HEK293 (cell line): ENCODE data around the gene PKMYT1.

Experiments used
- CTCF ChIA-PET: fragments of 350-600 bp; formaldehyde crosslinking; extraction: SDS; loops from one replicate; lab custom pipeline; 2021; ENCODE audit warnings: antibody characterized with exemption; lab: Yijun Ruan, JAX
- POLR2A ChIA-PET: fragments of 300-600 bp; formaldehyde crosslinking; extraction: SDS; loops from one replicate; lab custom pipeline; 2020; ENCODE audit warnings: antibody characterized with exemption, inconsistent platforms; lab: Yijun Ruan, JAX
- H3K27ac ChIP-seq: fragments of 200-500 bp; sonication (Bioruptor generic); 2 replicates; pipeline ENCODE4 v1.5.1; 2014; ENCODE audit warnings: low read depth, low read length, control low read depth, inconsistent platforms; ENCODE audit errors: extremely low read depth
- H3K36me3 ChIP-seq, 2 experiments: fragments of 200-500 bp in 1 of 2; sonication (Bioruptor generic) in 1 of 2; 1 replicate in 1 of 2; 2 replicates in 1 of 2; pipeline ENCODE4 v1.5.1; 2014 to 2017; ENCODE audit warnings: inconsistent platforms in 2 of 2, low read length in 2 of 2; ENCODE audit not compliant: control insufficient read depth in 2 of 2, insufficient read depth in 1 of 2
- H3K4me1 ChIP-seq: fragments of 200-500 bp; sonication (Bioruptor generic); 2 replicates; pipeline ENCODE4 v1.5.1; 2014; ENCODE audit warnings: mild to moderate bottlenecking, low read length, inconsistent platforms; ENCODE audit not compliant: control insufficient read depth, insufficient read depth
- H3K4me3 ChIP-seq: 2 replicates; pipeline ENCODE4 v1.5.1; 2011; ENCODE audit warnings: low read depth, mild to moderate bottlenecking, control low read depth, low read length, moderate library complexity
- H3K9me3 ChIP-seq: fragments of 200-500 bp; sonication (Bioruptor generic); 2 replicates; pipeline ENCODE4 v1.5.1; 2014; ENCODE audit warnings: low read depth, low read length, inconsistent platforms; ENCODE audit not compliant: control insufficient read depth, insufficient read depth
- ZBTB21 ChIP-seq: fragments of 450-650 bp; formaldehyde crosslinking; IDR thresholded peaks from 2 replicates; pipeline ENCODE4 v1.5.1; 2017; ENCODE audit warnings: missing biosample characterization, missing genetic modification characterization
- ZEB2 ChIP-seq: fragments of 450-650 bp; formaldehyde crosslinking; IDR thresholded peaks from 2 replicates; pipeline ENCODE4 v1.5.1; 2016; ENCODE audit warnings: missing biosample characterization, missing genetic modification characterization
- ZFP37 ChIP-seq: fragments of 450-650 bp; formaldehyde crosslinking; IDR thresholded peaks from 2 replicates; pipeline ENCODE4 v1.5.1; 2016; ENCODE audit warnings: missing biosample characterization, missing genetic modification characterization
- ZNF16 ChIP-seq: fragments of 450-650 bp; formaldehyde crosslinking; IDR thresholded peaks from 2 replicates; pipeline ENCODE4 v1.5.1; 2016; ENCODE audit warnings: low read depth, missing biosample characterization, missing genetic modification characterization
- ZNF175 ChIP-seq: fragments of 450-650 bp; formaldehyde crosslinking; IDR thresholded peaks from 2 replicates; pipeline ENCODE4 v1.5.1; 2016; ENCODE audit warnings: missing biosample characterization, missing genetic modification characterization
- ZNF214 ChIP-seq: fragments of 450-650 bp; formaldehyde crosslinking; IDR thresholded peaks from 2 replicates; pipeline ENCODE4 v1.5.1; 2017; ENCODE audit warnings: missing biosample characterization, mild to moderate bottlenecking, missing genetic modification characterization, borderline replicate concordance
- ZNF266 ChIP-seq: fragments of 450-650 bp; formaldehyde crosslinking; IDR thresholded peaks from 2 replicates; pipeline ENCODE4 v1.5.1; 2016; ENCODE audit warnings: missing biosample characterization, missing genetic modification characterization, low read depth
- ZNF416 ChIP-seq: fragments of 450-650 bp; formaldehyde crosslinking; IDR thresholded peaks from 2 replicates; pipeline ENCODE4 v1.5.1; 2016; ENCODE audit warnings: missing biosample characterization, missing genetic modification characterization
- ZNF544 ChIP-seq: fragments of 450-650 bp; formaldehyde crosslinking; IDR thresholded peaks from 2 replicates; pipeline ENCODE4 v1.5.0; 2017; ENCODE audit warnings: missing biosample characterization, missing genetic modification characterization
- ZNF600 ChIP-seq: fragments of 450-650 bp; formaldehyde crosslinking; IDR thresholded peaks from 2 replicates; pipeline ENCODE4 v1.5.1; 2016; ENCODE audit warnings: missing biosample characterization, missing genetic modification characterization
- ZNF660 ChIP-seq: fragments of 450-650 bp; IDR thresholded peaks from 2 replicates; pipeline ENCODE4 v1.5.1; 2018; ENCODE audit warnings: missing biosample characterization, mild to moderate bottlenecking, missing genetic modification characterization
- ZNF677 ChIP-seq: fragments of 450-650 bp; IDR thresholded peaks from 2 replicates; pipeline ENCODE4 v1.5.0; 2018; ENCODE audit warnings: missing biosample characterization, mild to moderate bottlenecking, missing genetic modification characterization, moderate library complexity
- ZNF776 ChIP-seq: fragments of 450-650 bp; formaldehyde crosslinking; IDR thresholded peaks from 2 replicates; pipeline ENCODE4 v1.5.0; 2017; ENCODE audit warnings: missing biosample characterization, missing genetic modification characterization, borderline replicate concordance
- TF ChIP-seq, protein P1 (sequence below): IDR thresholded peaks from 2 replicates; pipeline ENCODE4 v1.6.1; 2011; ENCODE audit warnings: mild to moderate bottlenecking, low read depth, low read length, borderline replicate concordance
- TF ChIP-seq, protein P2 (sequence below): fragments of 450-650 bp; formaldehyde crosslinking; IDR thresholded peaks from 2 replicates; pipeline ENCODE4 v1.5.1; 2017; ENCODE audit warnings: missing biosample characterization, missing genetic modification characterization
- TF ChIP-seq, protein P3 (sequence below): fragments of 450-650 bp; formaldehyde crosslinking; IDR thresholded peaks from 2 replicates; pipeline ENCODE4 v1.5.1; 2016; ENCODE audit warnings: missing biosample characterization, missing genetic modification characterization
- TF ChIP-seq, protein P4 (sequence below): fragments of 450-650 bp; formaldehyde crosslinking; IDR thresholded peaks from 2 replicates; pipeline ENCODE4 v1.5.1; 2016; ENCODE audit warnings: missing biosample characterization, missing genetic modification characterization

The PKMYT1 gene

DNA sequence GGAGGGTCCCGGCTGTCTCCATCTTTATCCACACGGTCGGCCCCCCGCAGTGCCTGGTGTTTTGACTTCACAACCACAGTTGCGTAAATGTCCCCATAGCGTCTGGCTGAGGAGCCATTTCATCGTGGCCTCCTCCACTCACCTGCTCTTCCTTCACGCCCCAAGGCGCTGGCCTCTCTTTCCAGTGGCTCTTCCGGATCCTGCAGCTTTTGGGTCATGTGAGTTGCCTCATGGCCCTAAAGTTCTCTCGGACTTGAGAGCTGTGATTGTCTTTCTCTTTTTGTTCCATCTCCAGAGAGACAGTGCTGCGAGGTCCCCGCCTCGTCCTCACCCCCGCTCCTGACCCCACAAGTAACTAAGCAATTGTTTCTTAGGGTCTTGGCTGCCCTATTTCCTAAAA lies 45.8 kb downstream of the PKMYT1 start:
- CTCF ChIA-PET: interaction anchor here (0.6 to 1.1 kb wide), 2 partner anchors 15 to 738 kb away, joined by 3 to 4 read pairs; no protein-coding TSS in a partner anchor
- H3K9me3 ChIP-seq: no peaks in the 10 kb centered on the region
- H3K36me3 ChIP-seq: peaks cover 4 to 77% of the 10 kb centered on the region in 2 experiments; a peak in 2 of 3 replicates
- TF ChIP-seq, protein P1, sequence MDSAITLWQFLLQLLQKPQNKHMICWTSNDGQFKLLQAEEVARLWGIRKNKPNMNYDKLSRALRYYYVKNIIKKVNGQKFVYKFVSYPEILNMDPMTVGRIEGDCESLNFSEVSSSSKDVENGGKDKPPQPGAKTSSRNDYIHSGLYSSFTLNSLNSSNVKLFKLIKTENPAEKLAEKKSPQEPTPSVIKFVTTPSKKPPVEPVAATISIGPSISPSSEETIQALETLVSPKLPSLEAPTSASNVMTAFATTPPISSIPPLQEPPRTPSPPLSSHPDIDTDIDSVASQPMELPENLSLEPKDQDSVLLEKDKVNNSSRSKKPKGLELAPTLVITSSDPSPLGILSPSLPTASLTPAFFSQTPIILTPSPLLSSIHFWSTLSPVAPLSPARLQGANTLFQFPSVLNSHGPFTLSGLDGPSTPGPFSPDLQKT: no peak
- TF ChIP-seq, protein P2, sequence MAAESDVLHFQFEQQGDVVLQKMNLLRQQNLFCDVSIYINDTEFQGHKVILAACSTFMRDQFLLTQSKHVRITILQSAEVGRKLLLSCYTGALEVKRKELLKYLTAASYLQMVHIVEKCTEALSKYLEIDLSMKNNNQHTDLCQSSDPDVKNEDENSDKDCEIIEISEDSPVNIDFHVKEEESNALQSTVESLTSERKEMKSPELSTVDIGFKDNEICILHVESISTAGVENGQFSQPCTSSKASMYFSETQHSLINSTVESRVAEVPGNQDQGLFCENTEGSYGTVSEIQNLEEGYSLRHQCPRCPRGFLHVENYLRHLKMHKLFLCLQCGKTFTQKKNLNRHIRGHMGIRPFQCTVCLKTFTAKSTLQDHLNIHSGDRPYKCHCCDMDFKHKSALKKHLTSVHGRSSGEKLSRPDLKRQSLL: no peak
- TF ChIP-seq ZNF544 (tag by site-specific recombination): no peak
- TF ChIP-seq ZNF266: no peak
- no peak for TF ChIP-seq ZNF660 (tag by site-specific recombination)
- no peak for TF ChIP-seq ZNF16
- no peak for TF ChIP-seq ZNF776 (tag by site-specific recombination)
- TF ChIP-seq ZNF214 (tag by site-specific recombination): no peak
- peak; percentile 72 for TF ChIP-seq ZNF600 (tag by site-specific recombination)
- H3K27ac ChIP-seq: no peak overlapping the region
- H3K4me3 ChIP-seq: no peak overlapping the region
- POLR2A ChIA-PET: no interaction called here
- H3K4me1 ChIP-seq: no peaks in the 10 kb centered on the region

DNA sequence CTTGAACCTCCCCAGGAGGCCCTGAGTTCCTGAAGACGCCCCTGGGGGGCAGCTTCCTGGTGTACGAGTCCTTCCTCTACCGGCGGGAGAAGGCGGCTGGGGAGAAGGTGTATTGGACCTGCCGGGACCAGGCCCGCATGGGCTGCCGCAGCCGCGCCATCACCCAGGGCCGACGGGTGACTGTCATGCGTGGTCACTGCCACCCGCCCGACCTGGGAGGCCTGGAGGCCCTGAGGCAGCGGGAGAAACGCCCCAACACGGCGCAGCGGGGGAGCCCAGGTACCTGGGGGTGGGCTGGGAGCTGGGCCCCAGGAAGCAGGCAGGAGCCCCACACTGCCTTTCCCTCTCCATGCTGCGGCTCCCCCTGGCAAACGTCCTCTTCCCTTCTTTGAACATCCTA lies 46.5 kb downstream of the PKMYT1 start:
- H3K27ac ChIP-seq: no peak overlapping the region
- no peak overlapping the region for H3K4me3 ChIP-seq
- H3K9me3 ChIP-seq: no peaks in the 10 kb centered on the region
- ChIA-PET POLR2A (no interaction called here), CTCF (no interaction called here)
- no peaks in the 10 kb centered on the region for H3K4me1 ChIP-seq
- TF ChIP-seq, protein P3, sequence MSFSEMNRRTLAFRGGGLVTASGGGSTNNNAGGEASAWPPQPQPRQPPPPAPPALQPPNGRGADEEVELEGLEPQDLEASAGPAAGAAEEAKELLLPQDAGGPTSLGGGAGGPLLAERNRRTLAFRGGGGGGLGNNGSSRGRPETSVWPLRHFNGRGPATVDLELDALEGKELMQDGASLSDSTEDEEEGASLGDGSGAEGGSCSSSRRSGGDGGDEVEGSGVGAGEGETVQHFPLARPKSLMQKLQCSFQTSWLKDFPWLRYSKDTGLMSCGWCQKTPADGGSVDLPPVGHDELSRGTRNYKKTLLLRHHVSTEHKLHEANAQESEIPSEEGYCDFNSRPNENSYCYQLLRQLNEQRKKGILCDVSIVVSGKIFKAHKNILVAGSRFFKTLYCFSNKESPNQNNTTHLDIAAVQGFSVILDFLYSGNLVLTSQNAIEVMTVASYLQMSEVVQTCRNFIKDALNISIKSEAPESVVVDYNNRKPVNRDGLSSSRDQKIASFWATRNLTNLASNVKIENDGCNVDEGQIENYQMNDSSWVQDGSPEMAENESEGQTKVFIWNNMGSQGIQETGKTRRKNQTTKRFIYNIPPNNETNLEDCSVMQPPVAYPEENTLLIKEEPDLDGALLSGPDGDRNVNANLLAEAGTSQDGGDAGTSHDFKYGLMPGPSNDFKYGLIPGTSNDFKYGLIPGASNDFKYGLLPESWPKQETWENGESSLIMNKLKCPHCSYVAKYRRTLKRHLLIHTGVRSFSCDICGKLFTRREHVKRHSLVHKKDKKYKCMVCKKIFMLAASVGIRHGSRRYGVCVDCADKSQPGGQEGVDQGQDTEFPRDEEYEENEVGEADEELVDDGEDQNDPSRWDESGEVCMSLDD: no peak
- no peak for TF ChIP-seq ZBTB21
- TF ChIP-seq, protein P4, sequence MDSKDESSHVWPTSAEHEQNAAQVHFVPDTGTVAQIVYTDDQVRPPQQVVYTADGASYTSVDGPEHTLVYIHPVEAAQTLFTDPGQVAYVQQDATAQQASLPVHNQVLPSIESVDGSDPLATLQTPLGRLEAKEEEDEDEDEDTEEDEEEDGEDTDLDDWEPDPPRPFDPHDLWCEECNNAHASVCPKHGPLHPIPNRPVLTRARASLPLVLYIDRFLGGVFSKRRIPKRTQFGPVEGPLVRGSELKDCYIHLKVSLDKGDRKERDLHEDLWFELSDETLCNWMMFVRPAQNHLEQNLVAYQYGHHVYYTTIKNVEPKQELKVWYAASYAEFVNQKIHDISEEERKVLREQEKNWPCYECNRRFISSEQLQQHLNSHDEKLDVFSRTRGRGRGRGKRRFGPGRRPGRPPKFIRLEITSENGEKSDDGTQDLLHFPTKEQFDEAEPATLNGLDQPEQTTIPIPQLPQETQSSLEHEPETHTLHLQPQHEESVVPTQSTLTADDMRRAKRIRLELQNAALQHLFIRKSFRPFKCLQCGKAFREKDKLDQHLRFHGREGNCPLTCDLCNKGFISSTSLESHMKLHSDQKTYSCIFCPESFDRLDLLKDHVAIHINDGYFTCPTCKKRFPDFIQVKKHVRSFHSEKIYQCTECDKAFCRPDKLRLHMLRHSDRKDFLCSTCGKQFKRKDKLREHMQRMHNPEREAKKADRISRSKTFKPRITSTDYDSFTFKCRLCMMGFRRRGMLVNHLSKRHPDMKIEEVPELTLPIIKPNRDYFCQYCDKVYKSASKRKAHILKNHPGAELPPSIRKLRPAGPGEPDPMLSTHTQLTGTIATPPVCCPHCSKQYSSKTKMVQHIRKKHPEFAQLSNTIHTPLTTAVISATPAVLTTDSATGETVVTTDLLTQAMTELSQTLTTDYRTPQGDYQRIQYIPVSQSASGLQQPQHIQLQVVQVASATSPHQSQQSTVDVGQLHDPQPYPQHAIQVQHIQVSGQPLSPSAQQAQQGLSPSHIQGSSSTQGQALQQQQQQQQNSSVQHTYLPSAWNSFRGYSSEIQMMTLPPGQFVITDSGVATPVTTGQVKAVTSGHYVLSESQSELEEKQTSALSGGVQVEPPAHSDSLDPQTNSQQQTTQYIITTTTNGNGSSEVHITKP (tag by site-specific recombination): peak; percentile 51
- peaks cover 4 to 76% of the 10 kb centered on the region in 2 experiments; a peak in 2 of 3 replicates for H3K36me3 ChIP-seq

DNA sequence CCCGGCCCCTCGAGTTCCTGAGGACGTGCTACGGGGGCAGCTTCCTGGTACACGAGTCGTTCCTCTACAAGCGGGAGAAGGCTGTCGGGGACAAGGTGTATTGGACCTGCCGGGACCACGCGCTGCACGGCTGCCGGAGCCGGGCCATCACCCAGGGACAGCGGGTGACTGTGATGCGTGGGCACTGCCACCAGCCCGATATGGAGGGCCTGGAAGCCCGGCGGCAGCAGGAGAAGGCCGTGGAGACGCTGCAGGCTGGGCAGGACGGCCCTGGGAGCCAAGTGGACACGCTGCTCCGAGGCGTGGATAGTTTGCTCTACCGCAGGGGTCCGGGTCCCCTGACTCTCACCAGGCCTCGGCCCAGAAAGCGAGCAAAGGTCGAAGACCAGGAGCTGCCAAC lies 47.1 kb downstream of the PKMYT1 start:
- H3K27ac ChIP-seq: no peak overlapping the region
- TF ChIP-seq ZEB2: no peak
- TF ChIP-seq, protein P4 (tag by site-specific recombination): no peak
- TF ChIP-seq ZFP37 (tag by site-specific recombination): no peak
- TF ChIP-seq ZNF677 (tag by site-specific recombination): no peak
- TF ChIP-seq ZNF416 (tag by site-specific recombination): no peak
- TF ChIP-seq ZNF175: no peak
- H3K4me3 ChIP-seq: no peak overlapping the region
- H3K9me3 ChIP-seq: no peaks in the 10 kb centered on the region
- no peaks in the 10 kb centered on the region for H3K4me1 ChIP-seq
- peaks cover 4 to 73% of the 10 kb centered on the region in 2 experiments; a peak in 2 of 3 replicates for H3K36me3 ChIP-seq
- ChIA-PET CTCF (no interaction called here), POLR2A (interaction anchor here (0.6 kb wide), 1 partner anchor 13 kb away, joined by 3 read pairs; no protein-coding TSS in a partner anchor)
